ENCODE data around the gene MAP4K3. TPM values are rescaled to one million over a fixed set of nuclear protein-coding genes. Genes with fewer than 3 reads are reported as not detected.

MAP4K3 gene
- total and polyA plus RNA-seq, 8 donors = 8.2 to 23.1 (median 16.3) TPM

DNA sequence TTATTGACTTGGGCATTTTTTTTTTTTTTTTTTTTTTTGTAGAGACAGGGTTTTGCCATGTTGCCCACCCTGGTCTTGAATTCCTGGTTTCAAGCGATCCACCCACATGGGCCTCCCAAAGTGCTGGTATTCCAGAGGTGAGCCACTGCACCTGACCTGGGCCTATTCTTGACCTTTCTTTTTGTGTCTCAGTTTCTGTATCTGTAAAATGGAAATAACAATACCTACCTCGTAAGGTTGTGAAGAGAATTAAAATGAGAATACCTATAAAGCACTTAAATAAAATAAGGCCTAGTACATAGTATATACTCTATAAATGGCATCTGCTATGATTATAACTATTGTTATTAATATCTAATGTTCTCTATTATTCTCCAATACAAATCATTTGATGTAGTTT, 15.7 kb downstream of the MAP4K3 start:
- ATAC-seq (no peak), FAIRE-seq (no peak), DNase-seq (no peak)
- WGBS, 2 donors = 95 to 96% methylated on average over 2 of the region's 2 CpGs
- TF ChIP-seq, protein P1, sequence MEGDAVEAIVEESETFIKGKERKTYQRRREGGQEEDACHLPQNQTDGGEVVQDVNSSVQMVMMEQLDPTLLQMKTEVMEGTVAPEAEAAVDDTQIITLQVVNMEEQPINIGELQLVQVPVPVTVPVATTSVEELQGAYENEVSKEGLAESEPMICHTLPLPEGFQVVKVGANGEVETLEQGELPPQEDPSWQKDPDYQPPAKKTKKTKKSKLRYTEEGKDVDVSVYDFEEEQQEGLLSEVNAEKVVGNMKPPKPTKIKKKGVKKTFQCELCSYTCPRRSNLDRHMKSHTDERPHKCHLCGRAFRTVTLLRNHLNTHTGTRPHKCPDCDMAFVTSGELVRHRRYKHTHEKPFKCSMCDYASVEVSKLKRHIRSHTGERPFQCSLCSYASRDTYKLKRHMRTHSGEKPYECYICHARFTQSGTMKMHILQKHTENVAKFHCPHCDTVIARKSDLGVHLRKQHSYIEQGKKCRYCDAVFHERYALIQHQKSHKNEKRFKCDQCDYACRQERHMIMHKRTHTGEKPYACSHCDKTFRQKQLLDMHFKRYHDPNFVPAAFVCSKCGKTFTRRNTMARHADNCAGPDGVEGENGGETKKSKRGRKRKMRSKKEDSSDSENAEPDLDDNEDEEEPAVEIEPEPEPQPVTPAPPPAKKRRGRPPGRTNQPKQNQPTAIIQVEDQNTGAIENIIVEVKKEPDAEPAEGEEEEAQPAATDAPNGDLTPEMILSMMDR (IDR thresholded peaks at IDR 0.05) = no peak
- Histone ChIP-seq H3K27ac (no peak overlapping the region), H3K27me3 (no peaks in the 10 kb centered on the region), H3K4me1 (peaks cover 6 to 26% (median 17%) of the 10 kb centered on the region in 3 donors), H3K9me3 (no peaks in the 10 kb centered on the region), H3K4me3 (no peak overlapping the region), H3K36me3 (no peaks in the 10 kb centered on the region)
- intact Hi-C loops (cut with DNase I) = no loop called here

DNA sequence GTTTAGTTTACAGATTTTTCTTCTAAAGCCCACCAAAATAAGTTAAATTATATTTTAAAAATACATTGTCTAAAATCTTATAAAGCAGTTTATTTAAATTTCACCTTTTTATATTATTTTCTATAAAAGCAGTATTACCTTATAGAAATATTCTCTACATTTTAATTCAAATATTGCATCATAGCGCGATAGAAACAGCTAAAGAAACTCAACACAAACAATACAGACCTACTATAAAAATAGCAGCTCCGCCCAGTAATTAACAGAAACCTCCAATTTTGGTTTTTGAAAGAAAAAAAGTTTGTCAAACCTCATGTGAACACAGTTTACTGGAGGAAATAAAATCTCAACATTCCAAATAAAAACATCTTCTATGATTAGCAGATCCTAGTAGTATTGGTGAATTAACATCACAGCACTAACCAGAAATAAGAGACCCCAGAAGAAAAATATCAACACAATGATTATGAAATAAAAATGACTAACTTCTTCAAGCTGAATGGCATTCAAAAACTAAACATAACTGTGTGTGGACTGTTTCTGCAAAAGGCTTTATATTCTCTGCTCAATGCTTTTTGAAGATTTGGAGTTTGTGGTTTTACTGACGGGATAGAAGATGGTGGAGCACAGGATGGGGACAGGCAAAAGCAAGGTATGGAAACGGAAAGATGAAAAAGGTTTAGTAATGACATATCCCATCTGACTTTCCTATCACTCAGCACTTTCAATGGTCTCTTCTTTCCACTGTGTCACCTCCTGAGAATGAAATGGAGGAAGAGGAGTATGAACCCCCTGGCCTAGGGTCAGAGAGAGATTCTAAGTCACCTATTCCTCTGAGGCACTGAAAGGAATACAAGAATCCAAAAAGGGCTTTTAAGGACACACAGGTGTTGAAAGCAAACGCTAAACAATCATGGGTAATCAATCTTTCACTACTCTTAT, 17.5 kb downstream of the MAP4K3 start:
- TF ChIP-seq, protein P1 (IDR thresholded peaks at IDR 0.05) = no peak
- 75 to 77% methylated on average over 6 of the region's 6 CpGs for WGBS, 2 donors
- Histone ChIP-seq H3K36me3 (no peaks in the 10 kb centered on the region), H3K9me3 (no peaks in the 10 kb centered on the region), H3K27me3 (no peaks in the 10 kb centered on the region), H3K27ac (no peak overlapping the region), H3K4me3 (no peak overlapping the region), H3K4me1 (peaks cover 10 to 27% (median 17%) of the 10 kb centered on the region in 3 donors)
- intact Hi-C loops (cut with DNase I) = no loop called here
- ATAC-seq (no peak), FAIRE-seq (no peak), DNase-seq (no peak)

DNA sequence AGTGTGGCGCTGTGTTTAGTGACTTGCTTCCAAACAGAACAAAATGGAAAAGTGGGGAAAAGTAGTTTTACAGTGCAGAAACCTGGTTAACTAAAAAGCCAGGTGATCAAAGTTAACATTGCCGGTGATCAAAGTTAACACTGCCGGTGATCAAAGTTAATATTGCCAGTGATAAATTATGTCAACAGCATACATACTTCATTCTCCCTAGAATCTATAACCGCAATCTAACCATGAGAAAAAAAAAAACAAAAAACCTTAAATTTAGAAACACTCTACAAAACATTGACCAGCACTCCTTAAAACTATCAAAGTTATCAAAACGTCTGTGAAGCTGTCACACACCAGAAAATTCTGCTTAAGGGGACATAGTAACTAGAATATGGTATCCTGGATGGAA, 18.6 kb downstream of the MAP4K3 start:
- Histone ChIP-seq H3K27ac (no peak overlapping the region), H3K4me1 (peaks cover 10 to 27% (median 17%) of the 10 kb centered on the region in 3 donors), H3K27me3 (no peaks in the 10 kb centered on the region), H3K9me3 (no peaks in the 10 kb centered on the region), H3K36me3 (no peaks in the 10 kb centered on the region), H3K4me3 (no peak overlapping the region)
- FAIRE-seq (no peak), DNase-seq (no peak), ATAC-seq (no peak)
- TF ChIP-seq, protein P1 (IDR thresholded peaks at IDR 0.05) = no peak
- intact Hi-C loops (cut with DNase I) = no loop called here
- 26% methylated on average over 5 of the region's 5 CpGs for WGBS, 2 donors

DNA sequence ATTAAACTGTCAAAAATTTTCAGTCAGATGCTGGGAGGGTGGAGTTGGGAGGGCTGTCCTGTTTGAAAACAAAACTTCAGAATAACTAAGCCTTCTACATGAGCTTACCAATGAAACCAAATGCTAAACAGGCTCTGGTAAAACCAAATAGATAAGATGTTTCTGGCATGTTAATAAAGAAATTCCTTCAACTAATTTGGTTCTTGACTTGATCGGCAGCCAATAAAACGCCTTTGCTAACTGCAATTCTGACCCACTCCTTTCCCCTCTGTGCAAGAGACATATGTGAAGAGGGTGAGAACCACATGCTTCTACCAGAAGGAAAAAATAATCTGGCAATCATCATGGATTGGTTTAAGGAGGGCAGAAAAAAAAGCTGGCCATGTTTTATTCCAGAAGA, 20.9 kb downstream of the MAP4K3 start:
- H3K4me1 ChIP-seq = peaks cover 10 to 27% (median 20%) of the 10 kb centered on the region in 3 donors
- no peaks in the 10 kb centered on the region for H3K9me3 ChIP-seq
- 39 to 45% methylated on average over 2 of the region's 2 CpGs for WGBS, 2 donors
- H3K36me3 ChIP-seq = no peaks in the 10 kb centered on the region
- ATAC-seq (no peak), FAIRE-seq (no peak), DNase-seq (no peak)
- intact Hi-C loops (cut with DNase I) = no loop called here
- H3K4me3 ChIP-seq = no peak overlapping the region
- no peak overlapping the region for H3K27ac ChIP-seq
- TF ChIP-seq, protein P1 (IDR thresholded peaks at IDR 0.05) = no peak
- no peaks in the 10 kb centered on the region for H3K27me3 ChIP-seq

Data from pancreas (tissue), 10 donors.